Activated CD8-positive, alpha-beta memory T cell treated with anti-CD3 and anti-CD28 coated beads, Interleukin-2, amount 10 ng/mL, durations not matched to agents 7 days and 5 days (primary cell): ENCODE measurements around the gene AKT3. TPM values are rescaled to one million over a fixed set of nuclear protein-coding genes. Genes with fewer than 3 reads are reported as not detected.

Experiments used
- ATAC-seq: fragments of 150-1000 bp; cut with Tn5 transposase; one replicate; pipeline ENCODE4 v1.10.0; 2021; ENCODE audit warnings: moderate library complexity
- CTCF ChIA-PET: fragments of 350-600 bp; sonication (Branson Sonifier 250); formaldehyde crosslinking; loops from one replicate; lab custom pipeline; 2021; ENCODE audit warnings: antibody characterized with exemption; lab: Charles Lee
- DNase-seq: peaks from one replicate; pipeline ENCODE4 v3.0.0-alpha.2; 2020
- H3K27ac Mint-ChIP-seq: one replicate; pipeline ENCODE4 v1.8.0; 2021; ENCODE audit warnings: mild to moderate bottlenecking, mixed read lengths
- H3K27me3 Mint-ChIP-seq: one replicate; pipeline ENCODE4 v1.8.0; 2021; ENCODE audit warnings: mixed read lengths
- H3K36me3 Mint-ChIP-seq: one replicate; pipeline ENCODE4 v1.8.0; 2021; ENCODE audit warnings: mild to moderate bottlenecking, mixed read lengths
- H3K4me1 Mint-ChIP-seq: one replicate; pipeline ENCODE4 v1.8.0; 2021; ENCODE audit warnings: mixed read lengths
- H3K4me3 Mint-ChIP-seq: one replicate; pipeline ENCODE4 v1.8.0; 2021; ENCODE audit warnings: mild to moderate bottlenecking, moderate library complexity, mixed read lengths
- H3K9me3 Mint-ChIP-seq: one replicate; pipeline ENCODE4 v1.8.0; 2022; ENCODE audit warnings: low read depth, mixed read lengths
- total RNA-seq, 2 experiments: library from RNA; stranded (reverse); gene quantifications; one replicate each; pipeline ENCODE4 v1.2.3, GENCODE V29; 2021

AKT3 gene
- total RNA-seq, 2 experiments from 2014 or later: 40.8 to 42.6 TPM

GRCh38 chr1:243554686-243555085 is 295.4 kb downstream of the AKT3 start:
- CTCF ChIA-PET: no interaction called here
- no peak for ATAC-seq
- H3K4me3 Mint-ChIP-seq: no peak overlapping the region
- no peak for DNase-seq
- H3K9me3 Mint-ChIP-seq: no peaks in the 10 kb centered on the region
- H3K4me1 Mint-ChIP-seq: peaks cover 4% of the 10 kb centered on the region
- no peaks in the 10 kb centered on the region for H3K27me3 Mint-ChIP-seq
- H3K27ac Mint-ChIP-seq: no peak overlapping the region
- peaks cover 16% of the 10 kb centered on the region for H3K36me3 Mint-ChIP-seq

GRCh38 chr1:243553090-243553489 is 297.0 kb downstream of the AKT3 start:
- DNase-seq: no peak
- no peaks in the 10 kb centered on the region for H3K27me3 Mint-ChIP-seq
- no peak for ATAC-seq
- no peak overlapping the region for H3K4me3 Mint-ChIP-seq
- no peaks in the 10 kb centered on the region for H3K9me3 Mint-ChIP-seq
- CTCF ChIA-PET: interaction anchor here (0.9 kb wide), 1 partner anchor 119 kb away, joined by 3 read pairs; no protein-coding TSS in a partner anchor
- peaks cover 12% of the 10 kb centered on the region for H3K4me1 Mint-ChIP-seq
- no peak overlapping the region for H3K27ac Mint-ChIP-seq
- H3K36me3 Mint-ChIP-seq: peaks cover 24% of the 10 kb centered on the region

GRCh38 chr1:243550276-243550675 is 299.8 kb downstream of the AKT3 start:
- CTCF ChIA-PET: no interaction called here
- Mint-ChIP-seq H3K4me1 (peaks cover 10% of the 10 kb centered on the region), H3K27ac (no peak overlapping the region), H3K4me3 (no peak overlapping the region), H3K9me3 (no peaks in the 10 kb centered on the region), H3K27me3 (no peaks in the 10 kb centered on the region), H3K36me3 (peaks cover 37% of the 10 kb centered on the region)
- DNase-seq (no peak), ATAC-seq (no peak)

GRCh38 chr1:243549791-243550190 is 300.3 kb downstream of the AKT3 start:
- Mint-ChIP-seq H3K4me1 (peaks cover 10% of the 10 kb centered on the region), H3K27ac (no peak overlapping the region)
- CTCF ChIA-PET: interaction anchor here (1.1 kb wide), 1 partner anchor 71 kb away, joined by 4 read pairs; no protein-coding TSS in a partner anchor

GRCh38 chr1:243549108-243549507 is 300.9 kb downstream of the AKT3 start:
- ATAC-seq (no peak), DNase-seq (no peak)
- Mint-ChIP-seq H3K4me3 (no peak overlapping the region), H3K27me3 (no peaks in the 10 kb centered on the region), H3K9me3 (no peaks in the 10 kb centered on the region), H3K36me3 (peaks cover 40% of the 10 kb centered on the region), H3K27ac (no peak overlapping the region), H3K4me1 (peaks cover 10% of the 10 kb centered on the region)
- CTCF ChIA-PET: interaction anchor here (1.1 kb wide), 1 partner anchor 70 kb away, joined by 4 read pairs; no protein-coding TSS in a partner anchor

More at GRCh38 chr1:243549791-243550190, 300.3 kb downstream of the AKT3 start:
- Mint-ChIP-seq H3K27me3 (no peaks in the 10 kb centered on the region), H3K36me3 (peaks cover 38% of the 10 kb centered on the region), H3K4me3 (no peak overlapping the region), H3K9me3 (no peaks in the 10 kb centered on the region)
- no peak for ATAC-seq
- DNase-seq: no peak

- H3K27me3 Mint-ChIP-seq: no peaks in the 10 kb centered on the region
- H3K36me3 Mint-ChIP-seq: peaks cover 45% of the 10 kb centered on the region
- no peak overlapping the region for H3K4me3 Mint-ChIP-seq
- ATAC-seq (no peak), DNase-seq (no peak)
- H3K27ac Mint-ChIP-seq: no peak overlapping the region
- CTCF ChIA-PET: interaction anchor here (0.8 to 1.1 kb wide), 2 partner anchors 30 to 70 kb away, joined by 3 to 4 read pairs; no protein-coding TSS in a partner anchor
- peaks cover 10% of the 10 kb centered on the region for H3K4me1 Mint-ChIP-seq
- no peaks in the 10 kb centered on the region for H3K9me3 Mint-ChIP-seq
Measured at GRCh38 chr1:243548516-243548915, 301.5 kb downstream of the AKT3 start.

GRCh38 chr1:243547891-243548290 is 302.2 kb downstream of the AKT3 start:
- CTCF ChIA-PET: interaction anchor here (0.8 kb wide), 1 partner anchor 31 kb away, joined by 3 read pairs; no protein-coding TSS in a partner anchor
- no peaks in the 10 kb centered on the region for H3K9me3 Mint-ChIP-seq
- peaks cover 47% of the 10 kb centered on the region for H3K36me3 Mint-ChIP-seq
- DNase-seq (no peak), ATAC-seq (no peak)
- no peak overlapping the region for H3K4me3 Mint-ChIP-seq
- H3K4me1 Mint-ChIP-seq: peaks cover 10% of the 10 kb centered on the region
- H3K27ac Mint-ChIP-seq: no peak overlapping the region
- no peaks in the 10 kb centered on the region for H3K27me3 Mint-ChIP-seq

GRCh38 chr1:243546457-243546856 is 303.6 kb downstream of the AKT3 start:
- DNase-seq: no peak
- no peak for ATAC-seq
- H3K27ac Mint-ChIP-seq: no peak overlapping the region
- H3K27me3 Mint-ChIP-seq: no peaks in the 10 kb centered on the region
- CTCF ChIA-PET: no interaction called here
- H3K4me1 Mint-ChIP-seq: peaks cover 12% of the 10 kb centered on the region
- H3K36me3 Mint-ChIP-seq: peaks cover 46% of the 10 kb centered on the region
- H3K4me3 Mint-ChIP-seq: no peak overlapping the region
- H3K9me3 Mint-ChIP-seq: no peaks in the 10 kb centered on the region

- ATAC-seq: no peak
- Mint-ChIP-seq H3K27ac (no peak overlapping the region), H3K36me3 (peaks cover 43% of the 10 kb centered on the region), H3K27me3 (no peaks in the 10 kb centered on the region), H3K4me1 (peaks cover 4% of the 10 kb centered on the region), H3K4me3 (no peak overlapping the region), H3K9me3 (no peaks in the 10 kb centered on the region)
- no peak for DNase-seq
- CTCF ChIA-PET: no interaction called here
Measured at GRCh38 chr1:243543501-243543900, 306.5 kb downstream of the AKT3 start.

GRCh38 chr1:243542739-243543415 is 307.2 kb downstream of the AKT3 start:
- H3K9me3 Mint-ChIP-seq: no peaks in the 10 kb centered on the region
- peaks cover 41% of the 10 kb centered on the region for H3K36me3 Mint-ChIP-seq
- H3K4me3 Mint-ChIP-seq: no peak overlapping the region
- CTCF ChIA-PET: no interaction called here
- H3K27me3 Mint-ChIP-seq: no peaks in the 10 kb centered on the region
- peaks cover 4% of the 10 kb centered on the region for H3K4me1 Mint-ChIP-seq
- ATAC-seq (no peak), DNase-seq (no peak)
- no peak overlapping the region for H3K27ac Mint-ChIP-seq

GRCh38 chr1:243539636-243540035 is 310.4 kb downstream of the AKT3 start:
- DNase-seq: no peak
- no peak for ATAC-seq
- Mint-ChIP-seq H3K27ac (no peak overlapping the region), H3K27me3 (no peaks in the 10 kb centered on the region), H3K36me3 (peaks cover 44% of the 10 kb centered on the region), H3K9me3 (peaks cover 6% of the 10 kb centered on the region), H3K4me1 (peaks cover 4% of the 10 kb centered on the region), H3K4me3 (no peak overlapping the region)
- CTCF ChIA-PET: no interaction called here

GRCh38 chr1:243535014-243535413 is 315.0 kb downstream of the AKT3 start:
- ATAC-seq (no peak), DNase-seq (no peak)
- no peak overlapping the region for H3K4me3 Mint-ChIP-seq
- no peaks in the 10 kb centered on the region for H3K27me3 Mint-ChIP-seq
- H3K27ac Mint-ChIP-seq: no peak overlapping the region
- CTCF ChIA-PET: no interaction called here
- H3K4me1 Mint-ChIP-seq: peaks cover 7% of the 10 kb centered on the region
- peaks cover 49% of the 10 kb centered on the region for H3K36me3 Mint-ChIP-seq
- H3K9me3 Mint-ChIP-seq: peaks cover 6% of the 10 kb centered on the region

- no peaks in the 10 kb centered on the region for H3K27me3 Mint-ChIP-seq
- ATAC-seq: no peak
- peaks cover 6% of the 10 kb centered on the region for H3K9me3 Mint-ChIP-seq
- no peak overlapping the region for H3K4me3 Mint-ChIP-seq
- no peak for DNase-seq
- H3K4me1 Mint-ChIP-seq: peaks cover 16% of the 10 kb centered on the region
- peaks cover 39% of the 10 kb centered on the region for H3K36me3 Mint-ChIP-seq
- H3K27ac Mint-ChIP-seq: no peak overlapping the region
- CTCF ChIA-PET: no interaction called here
Measured at GRCh38 chr1:243529512-243529911, 320.5 kb downstream of the AKT3 start.

- no peak for DNase-seq
- CTCF ChIA-PET: interaction anchor here (1.0 kb wide), 1 partner anchor 9 kb away, joined by 3 read pairs; no protein-coding TSS in a partner anchor
- H3K4me3 Mint-ChIP-seq: no peak overlapping the region
- peaks cover 18% of the 10 kb centered on the region for H3K4me1 Mint-ChIP-seq
- H3K27ac Mint-ChIP-seq: no peak overlapping the region
- peaks cover 6% of the 10 kb centered on the region for H3K9me3 Mint-ChIP-seq
- no peak for ATAC-seq
- peaks cover 39% of the 10 kb centered on the region for H3K36me3 Mint-ChIP-seq
- no peaks in the 10 kb centered on the region for H3K27me3 Mint-ChIP-seq
Measured at GRCh38 chr1:243528459-243529121, 321.5 kb downstream of the AKT3 start.
